ENCODE measurements around the gene PATL2.
A peak's percentile ranks its signal among the peaks of the same experiment; 100 is the strongest.

PATL2 gene

GRCh38 chr15:44661576-44661975 lies 49.5 kb downstream of the PATL2 start:
- TF ChIP-seq, protein P1, sequence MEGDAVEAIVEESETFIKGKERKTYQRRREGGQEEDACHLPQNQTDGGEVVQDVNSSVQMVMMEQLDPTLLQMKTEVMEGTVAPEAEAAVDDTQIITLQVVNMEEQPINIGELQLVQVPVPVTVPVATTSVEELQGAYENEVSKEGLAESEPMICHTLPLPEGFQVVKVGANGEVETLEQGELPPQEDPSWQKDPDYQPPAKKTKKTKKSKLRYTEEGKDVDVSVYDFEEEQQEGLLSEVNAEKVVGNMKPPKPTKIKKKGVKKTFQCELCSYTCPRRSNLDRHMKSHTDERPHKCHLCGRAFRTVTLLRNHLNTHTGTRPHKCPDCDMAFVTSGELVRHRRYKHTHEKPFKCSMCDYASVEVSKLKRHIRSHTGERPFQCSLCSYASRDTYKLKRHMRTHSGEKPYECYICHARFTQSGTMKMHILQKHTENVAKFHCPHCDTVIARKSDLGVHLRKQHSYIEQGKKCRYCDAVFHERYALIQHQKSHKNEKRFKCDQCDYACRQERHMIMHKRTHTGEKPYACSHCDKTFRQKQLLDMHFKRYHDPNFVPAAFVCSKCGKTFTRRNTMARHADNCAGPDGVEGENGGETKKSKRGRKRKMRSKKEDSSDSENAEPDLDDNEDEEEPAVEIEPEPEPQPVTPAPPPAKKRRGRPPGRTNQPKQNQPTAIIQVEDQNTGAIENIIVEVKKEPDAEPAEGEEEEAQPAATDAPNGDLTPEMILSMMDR (IDR thresholded peaks at IDR 0.05; ENCODE audit: low read depth, low read length), result no peak
- TF ChIP-seq MYC (IDR thresholded peaks at IDR 0.05; ENCODE audit: low read depth, low read length) (no peak), POLR2A (IDR thresholded peaks at IDR 0.05; ENCODE audit: extremely low read depth, insufficient read length) (no peak)
- TF ChIP-seq, protein P2, sequence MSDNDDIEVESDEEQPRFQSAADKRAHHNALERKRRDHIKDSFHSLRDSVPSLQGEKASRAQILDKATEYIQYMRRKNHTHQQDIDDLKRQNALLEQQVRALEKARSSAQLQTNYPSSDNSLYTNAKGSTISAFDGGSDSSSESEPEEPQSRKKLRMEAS (IDR thresholded peaks at IDR 0.05; ENCODE audit: low read depth, low read length), result no peak
- peak overlapping the region; percentile 98 for H3K4me3 ChIP-seq (ENCODE audit: low read depth, low read length)
- no peak for DNase-seq (ENCODE audit: low read depth)

GRCh38 chr15:44659056-44659455 lies 52.1 kb downstream of the PATL2 start:
- TF ChIP-seq, protein P1 (IDR thresholded peaks at IDR 0.05; ENCODE audit: low read depth, low read length), result no peak
- no peak for TF ChIP-seq POLR2A (IDR thresholded peaks at IDR 0.05; ENCODE audit: extremely low read depth, insufficient read length)
- TF ChIP-seq MYC (IDR thresholded peaks at IDR 0.05; ENCODE audit: low read depth, low read length), result no peak
- TF ChIP-seq, protein P2 (IDR thresholded peaks at IDR 0.05; ENCODE audit: low read depth, low read length), result no peak
- H3K4me3 ChIP-seq (ENCODE audit: low read depth, low read length), result no peak overlapping the region
- DNase-seq (ENCODE audit: low read depth), result no peak

- no peak for DNase-seq (ENCODE audit: low read depth)
- TF ChIP-seq, protein P1 (IDR thresholded peaks at IDR 0.05; ENCODE audit: low read depth, low read length), result no peak
- TF ChIP-seq, protein P2 (IDR thresholded peaks at IDR 0.05; ENCODE audit: low read depth, low read length), result no peak
- no peak for TF ChIP-seq POLR2A (IDR thresholded peaks at IDR 0.05; ENCODE audit: extremely low read depth, insufficient read length)
- TF ChIP-seq MYC (IDR thresholded peaks at IDR 0.05; ENCODE audit: low read depth, low read length), result no peak
- H3K4me3 ChIP-seq (ENCODE audit: low read depth, low read length), result no peak overlapping the region
These were observed 53.7 kb downstream of the PATL2 start for GRCh38 chr15:44657378-44657777.

DNA sequence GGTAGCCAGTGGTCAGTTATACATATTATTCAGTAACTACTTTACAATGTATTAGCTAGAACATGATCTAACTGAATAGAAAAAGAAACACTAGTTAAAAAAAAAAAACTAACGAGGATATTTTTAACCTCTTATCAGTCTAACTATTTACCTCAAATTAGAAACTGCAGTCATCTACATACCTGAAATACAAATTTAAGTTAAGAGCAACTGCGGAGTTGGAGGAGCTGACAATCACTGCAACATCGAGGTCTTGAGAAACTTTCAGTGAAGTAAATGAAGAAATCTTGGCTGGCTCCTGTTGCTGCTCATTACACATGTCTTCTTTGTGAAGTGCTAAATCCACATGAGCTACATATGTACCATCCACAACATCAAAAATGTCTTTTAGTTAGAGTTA lies 54.2 kb downstream of the PATL2 start:
- no peak for DNase-seq (ENCODE audit: low read depth)
- H3K4me3 ChIP-seq (ENCODE audit: low read depth, low read length), result no peak overlapping the region
- TF ChIP-seq, protein P2 (IDR thresholded peaks at IDR 0.05; ENCODE audit: low read depth, low read length), result no peak
- no peak for TF ChIP-seq POLR2A (IDR thresholded peaks at IDR 0.05; ENCODE audit: extremely low read depth, insufficient read length)
- TF ChIP-seq, protein P1 (IDR thresholded peaks at IDR 0.05; ENCODE audit: low read depth, low read length), result no peak
- no peak for TF ChIP-seq MYC (IDR thresholded peaks at IDR 0.05; ENCODE audit: low read depth, low read length)

GRCh38 chr15:44656298-44656697 lies 54.8 kb downstream of the PATL2 start:
- TF ChIP-seq POLR2A (IDR thresholded peaks at IDR 0.05; ENCODE audit: extremely low read depth, insufficient read length) (no peak), MYC (IDR thresholded peaks at IDR 0.05; ENCODE audit: low read depth, low read length) (no peak)
- TF ChIP-seq, protein P2 (IDR thresholded peaks at IDR 0.05; ENCODE audit: low read depth, low read length), result no peak
- TF ChIP-seq, protein P1 (IDR thresholded peaks at IDR 0.05; ENCODE audit: low read depth, low read length), result no peak
- DNase-seq (ENCODE audit: low read depth), result no peak
- no peak overlapping the region for H3K4me3 ChIP-seq (ENCODE audit: low read depth, low read length)

Data from NB4 (cell line).